Measurements from ENCODE around the gene TBXAS1. TPM values are rescaled to one million over a fixed set of nuclear protein-coding genes. Genes with fewer than 3 reads are reported as not detected.

TBXAS1 gene
- total and polyA plus RNA-seq, 2 of the 8 experiments (the other 6 are each of a cell fraction or from before 2014, with no cell fraction given), result 0.86 to 2.1 TPM

DNA sequence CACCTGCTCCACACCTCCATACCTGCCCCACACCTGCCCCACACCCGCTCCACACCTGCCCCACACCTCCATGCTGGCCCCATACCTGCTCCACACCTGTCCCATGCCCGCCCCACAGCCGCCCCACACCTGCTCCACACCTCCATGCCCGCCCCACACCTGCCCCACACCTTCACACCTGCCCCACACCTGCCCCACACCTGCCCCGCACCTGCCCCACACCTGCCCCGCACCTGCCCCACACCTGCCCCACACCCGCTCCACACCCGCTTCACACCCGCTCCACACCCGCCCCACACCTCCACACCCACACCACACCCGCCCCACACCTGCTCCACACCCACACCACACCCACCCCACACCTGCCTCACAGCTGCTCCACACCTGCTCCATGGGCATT lies 180.7 kb downstream of the TBXAS1 start (continued):
- TF ChIP-seq, protein P1, sequence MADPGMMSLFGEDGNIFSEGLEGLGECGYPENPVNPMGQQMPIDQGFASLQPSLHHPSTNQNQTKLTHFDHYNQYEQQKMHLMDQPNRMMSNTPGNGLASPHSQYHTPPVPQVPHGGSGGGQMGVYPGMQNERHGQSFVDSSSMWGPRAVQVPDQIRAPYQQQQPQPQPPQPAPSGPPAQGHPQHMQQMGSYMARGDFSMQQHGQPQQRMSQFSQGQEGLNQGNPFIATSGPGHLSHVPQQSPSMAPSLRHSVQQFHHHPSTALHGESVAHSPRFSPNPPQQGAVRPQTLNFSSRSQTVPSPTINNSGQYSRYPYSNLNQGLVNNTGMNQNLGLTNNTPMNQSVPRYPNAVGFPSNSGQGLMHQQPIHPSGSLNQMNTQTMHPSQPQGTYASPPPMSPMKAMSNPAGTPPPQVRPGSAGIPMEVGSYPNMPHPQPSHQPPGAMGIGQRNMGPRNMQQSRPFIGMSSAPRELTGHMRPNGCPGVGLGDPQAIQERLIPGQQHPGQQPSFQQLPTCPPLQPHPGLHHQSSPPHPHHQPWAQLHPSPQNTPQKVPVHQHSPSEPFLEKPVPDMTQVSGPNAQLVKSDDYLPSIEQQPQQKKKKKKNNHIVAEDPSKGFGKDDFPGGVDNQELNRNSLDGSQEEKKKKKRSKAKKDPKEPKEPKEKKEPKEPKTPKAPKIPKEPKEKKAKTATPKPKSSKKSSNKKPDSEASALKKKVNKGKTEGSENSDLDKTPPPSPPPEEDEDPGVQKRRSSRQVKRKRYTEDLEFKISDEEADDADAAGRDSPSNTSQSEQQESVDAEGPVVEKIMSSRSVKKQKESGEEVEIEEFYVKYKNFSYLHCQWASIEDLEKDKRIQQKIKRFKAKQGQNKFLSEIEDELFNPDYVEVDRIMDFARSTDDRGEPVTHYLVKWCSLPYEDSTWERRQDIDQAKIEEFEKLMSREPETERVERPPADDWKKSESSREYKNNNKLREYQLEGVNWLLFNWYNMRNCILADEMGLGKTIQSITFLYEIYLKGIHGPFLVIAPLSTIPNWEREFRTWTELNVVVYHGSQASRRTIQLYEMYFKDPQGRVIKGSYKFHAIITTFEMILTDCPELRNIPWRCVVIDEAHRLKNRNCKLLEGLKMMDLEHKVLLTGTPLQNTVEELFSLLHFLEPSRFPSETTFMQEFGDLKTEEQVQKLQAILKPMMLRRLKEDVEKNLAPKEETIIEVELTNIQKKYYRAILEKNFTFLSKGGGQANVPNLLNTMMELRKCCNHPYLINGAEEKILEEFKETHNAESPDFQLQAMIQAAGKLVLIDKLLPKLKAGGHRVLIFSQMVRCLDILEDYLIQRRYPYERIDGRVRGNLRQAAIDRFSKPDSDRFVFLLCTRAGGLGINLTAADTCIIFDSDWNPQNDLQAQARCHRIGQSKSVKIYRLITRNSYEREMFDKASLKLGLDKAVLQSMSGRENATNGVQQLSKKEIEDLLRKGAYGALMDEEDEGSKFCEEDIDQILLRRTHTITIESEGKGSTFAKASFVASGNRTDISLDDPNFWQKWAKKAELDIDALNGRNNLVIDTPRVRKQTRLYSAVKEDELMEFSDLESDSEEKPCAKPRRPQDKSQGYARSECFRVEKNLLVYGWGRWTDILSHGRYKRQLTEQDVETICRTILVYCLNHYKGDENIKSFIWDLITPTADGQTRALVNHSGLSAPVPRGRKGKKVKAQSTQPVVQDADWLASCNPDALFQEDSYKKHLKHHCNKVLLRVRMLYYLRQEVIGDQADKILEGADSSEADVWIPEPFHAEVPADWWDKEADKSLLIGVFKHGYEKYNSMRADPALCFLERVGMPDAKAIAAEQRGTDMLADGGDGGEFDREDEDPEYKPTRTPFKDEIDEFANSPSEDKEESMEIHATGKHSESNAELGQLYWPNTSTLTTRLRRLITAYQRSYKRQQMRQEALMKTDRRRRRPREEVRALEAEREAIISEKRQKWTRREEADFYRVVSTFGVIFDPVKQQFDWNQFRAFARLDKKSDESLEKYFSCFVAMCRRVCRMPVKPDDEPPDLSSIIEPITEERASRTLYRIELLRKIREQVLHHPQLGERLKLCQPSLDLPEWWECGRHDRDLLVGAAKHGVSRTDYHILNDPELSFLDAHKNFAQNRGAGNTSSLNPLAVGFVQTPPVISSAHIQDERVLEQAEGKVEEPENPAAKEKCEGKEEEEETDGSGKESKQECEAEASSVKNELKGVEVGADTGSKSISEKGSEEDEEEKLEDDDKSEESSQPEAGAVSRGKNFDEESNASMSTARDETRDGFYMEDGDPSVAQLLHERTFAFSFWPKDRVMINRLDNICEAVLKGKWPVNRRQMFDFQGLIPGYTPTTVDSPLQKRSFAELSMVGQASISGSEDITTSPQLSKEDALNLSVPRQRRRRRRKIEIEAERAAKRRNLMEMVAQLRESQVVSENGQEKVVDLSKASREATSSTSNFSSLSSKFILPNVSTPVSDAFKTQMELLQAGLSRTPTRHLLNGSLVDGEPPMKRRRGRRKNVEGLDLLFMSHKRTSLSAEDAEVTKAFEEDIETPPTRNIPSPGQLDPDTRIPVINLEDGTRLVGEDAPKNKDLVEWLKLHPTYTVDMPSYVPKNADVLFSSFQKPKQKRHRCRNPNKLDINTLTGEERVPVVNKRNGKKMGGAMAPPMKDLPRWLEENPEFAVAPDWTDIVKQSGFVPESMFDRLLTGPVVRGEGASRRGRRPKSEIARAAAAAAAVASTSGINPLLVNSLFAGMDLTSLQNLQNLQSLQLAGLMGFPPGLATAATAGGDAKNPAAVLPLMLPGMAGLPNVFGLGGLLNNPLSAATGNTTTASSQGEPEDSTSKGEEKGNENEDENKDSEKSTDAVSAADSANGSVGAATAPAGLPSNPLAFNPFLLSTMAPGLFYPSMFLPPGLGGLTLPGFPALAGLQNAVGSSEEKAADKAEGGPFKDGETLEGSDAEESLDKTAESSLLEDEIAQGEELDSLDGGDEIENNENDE (IDR thresholded peaks at IDR 0.05; ENCODE audit: insufficient replicate concordance, low read length), result no peak
- TF ChIP-seq TCF12 (IDR thresholded peaks at IDR 0.05; ENCODE audit: low read depth, low read length) (no peak), JUN (IDR thresholded peaks at IDR 0.05; ENCODE audit: low read depth, low read length) (no peak), RBBP5 (IDR thresholded peaks at IDR 0.05; ENCODE audit: borderline replicate concordance, low read depth, low read length) (no peak), TAF1 (IDR thresholded peaks at IDR 0.05; ENCODE audit: low read depth, low read length) (no peak), BCL11A (IDR thresholded peaks at IDR 0.05; ENCODE audit: low read depth in 2 of 2, low read length in 2 of 2) (no peak), CBX8 (IDR thresholded peaks at IDR 0.05; ENCODE audit: borderline replicate concordance, low read depth, low read length) (no peak), RXRA (IDR thresholded peaks at IDR 0.05; ENCODE audit: insufficient read depth, low read depth, low read length) (no peak)
- TF ChIP-seq, protein P2, sequence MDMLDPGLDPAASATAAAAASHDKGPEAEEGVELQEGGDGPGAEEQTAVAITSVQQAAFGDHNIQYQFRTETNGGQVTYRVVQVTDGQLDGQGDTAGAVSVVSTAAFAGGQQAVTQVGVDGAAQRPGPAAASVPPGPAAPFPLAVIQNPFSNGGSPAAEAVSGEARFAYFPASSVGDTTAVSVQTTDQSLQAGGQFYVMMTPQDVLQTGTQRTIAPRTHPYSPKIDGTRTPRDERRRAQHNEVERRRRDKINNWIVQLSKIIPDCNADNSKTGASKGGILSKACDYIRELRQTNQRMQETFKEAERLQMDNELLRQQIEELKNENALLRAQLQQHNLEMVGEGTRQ (IDR thresholded peaks at IDR 0.05; ENCODE audit: low read length), result no peak
- TF ChIP-seq, protein P3, sequence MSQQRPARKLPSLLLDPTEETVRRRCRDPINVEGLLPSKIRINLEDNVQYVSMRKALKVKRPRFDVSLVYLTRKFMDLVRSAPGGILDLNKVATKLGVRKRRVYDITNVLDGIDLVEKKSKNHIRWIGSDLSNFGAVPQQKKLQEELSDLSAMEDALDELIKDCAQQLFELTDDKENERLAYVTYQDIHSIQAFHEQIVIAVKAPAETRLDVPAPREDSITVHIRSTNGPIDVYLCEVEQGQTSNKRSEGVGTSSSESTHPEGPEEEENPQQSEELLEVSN (IDR thresholded peaks at IDR 0.05), result no peak

Data from H1 (cell line).